K562 (cell line): ENCODE data around the gene CDC20. TPM values are rescaled to one million over a fixed set of nuclear protein-coding genes. Genes with fewer than 3 reads are reported as not detected.

Experiments
- ATF1 ChIP-seq, 2 experiments: fragments of 450-650 bp in 1 of 2; IDR thresholded peaks; 2 replicates each; pipeline ENCODE4 v1.6.1; 2016; ENCODE audit warnings: missing compliant biosample characterization in 1 of 2, missing genetic modification characterization in 1 of 2
- BMI1 ChIP-seq: fragments of 150-350 bp; IDR thresholded peaks from 2 replicates; pipeline ENCODE4 v1.6.1; 2014; ENCODE audit warnings: low read length
- DMBX1 ChIP-seq: fragments of 250-450 bp; sonication (Bioruptor Pico); IDR thresholded peaks from 2 replicates; pipeline ENCODE4 v1.8.0; 2022; ENCODE audit warnings: inconsistent platforms, mild to moderate bottlenecking, moderate library complexity, borderline replicate concordance
- JUND ChIP-seq, 2 experiments: IDR thresholded peaks; 2 replicates in 1 of 2; 3 replicates in 1 of 2; pipeline ENCODE4 v1.6.1; 2011; ENCODE audit warnings: borderline replicate concordance in 2 of 2, low read depth in 2 of 2, low read length in 2 of 2, improper control_type of control experiment in 1 of 2, missing biosample characterization in 1 of 2, missing genetic modification characterization in 1 of 2, missing genetic modification reagents in 1 of 2
- L3MBTL2 ChIP-seq: fragments of 450-650 bp; IDR thresholded peaks from 2 replicates; pipeline ENCODE4 v1.6.1; 2016; ENCODE audit warnings: mild to moderate bottlenecking, moderate library complexity
- MYNN ChIP-seq, 2 experiments: sonication (generic); formaldehyde crosslinking in 1 of 2; IDR thresholded peaks; 2 replicates each; pipeline versions ENCODE4 v1.5.0 to v1.6.1; 2016 to 2020; ENCODE audit warnings: antibody characterized with exemption in 1 of 2, missing genetic modification reagents in 1 of 2
- NUFIP1 ChIP-seq: fragments of 450-650 bp; IDR thresholded peaks from 2 replicates; pipeline ENCODE4 v1.6.1; 2018; ENCODE audit not compliant: partially characterized antibody
- PHB2 ChIP-seq: fragments of 450-650 bp; IDR thresholded peaks from 2 replicates; pipeline ENCODE4 v1.6.1; 2017; ENCODE audit warnings: low read depth
- POU5F1 ChIP-seq: fragments of 150-350 bp; IDR thresholded peaks from 2 replicates; pipeline ENCODE4 v1.6.1; 2014; ENCODE audit warnings: borderline replicate concordance, low read length, low read depth, mild to moderate bottlenecking; ENCODE audit not compliant: partially characterized antibody
- PTBP1 ChIP-seq: fragments of 200-400 bp; formaldehyde crosslinking; IDR thresholded peaks from 2 replicates; pipeline ENCODE4 v1.6.1; 2017; ENCODE audit warnings: low read depth, low read length
- PTRF ChIP-seq: fragments of 450-650 bp; IDR thresholded peaks from 2 replicates; pipeline ENCODE4 v1.6.1; 2016; ENCODE audit warnings: mild to moderate bottlenecking, missing genetic modification characterization, missing compliant biosample characterization
- RCOR1 ChIP-seq, 2 experiments: IDR thresholded peaks; 2 replicates each; pipeline ENCODE4 v1.6.1; 2012; ENCODE audit warnings: low read depth in 2 of 2, low read length in 2 of 2, borderline replicate concordance in 1 of 2, improper control_type of control experiment in 1 of 2
- SIN3A ChIP-seq, 2 experiments: fragments of 150-350 bp in 1 of 2; IDR thresholded peaks; 2 replicates each; pipeline ENCODE4 v1.6.1; 2011 to 2016; ENCODE audit warnings: borderline replicate concordance in 2 of 2, low read depth in 2 of 2, low read length in 2 of 2, mild to moderate bottlenecking in 2 of 2, moderate library complexity in 2 of 2; ENCODE audit not compliant: control insufficient read depth in 1 of 2
- SMARCA5 ChIP-seq: fragments of 450-650 bp; IDR thresholded peaks from 2 replicates; pipeline ENCODE4 v1.6.1; 2016
- polyA plus RNA-seq, 8 experiments: library from polyadenylated mRNA; depleted of rRNA in 4 of 8; stranded (reverse) in 5 of 8; unstranded in 3 of 8; fragments of >200 nt; fragmentation: Nextera tagmentation in 2 of 8; fragmentation: Illumina TruSeq in 1 of 8; extraction: Ambion mirVana in 2 of 8; extraction: Trizol in 1 of 8; gene quantifications; 2 replicates each; pipeline versions ENCODE4 v1.2.1 to v1.2.3, GENCODE V29; 2011 to 2014; ENCODE audit warnings: inconsistent platforms in 1 of 8, missing spikeins in 1 of 8
- total RNA-seq, 7 experiments: library from RNA; depleted of rRNA in 6 of 7; stranded (reverse); fragments of >200 nt in 6 of 7; fragmentation: Illumina TruSeq in 2 of 7; extraction: Trizol in 2 of 7; gene quantifications; 2 replicates each; pipeline versions ENCODE4 v1.2.1 to v1.2.3, GENCODE V29; 2011 to 2021; ENCODE audit warnings: low replicate concordance in 1 of 7
- TF ChIP-seq, protein P1 (sequence below): fragments of 250-450 bp; sonication (Bioruptor Pico); IDR thresholded peaks from 2 replicates; pipeline ENCODE4 v1.4.0; 2020; ENCODE audit warnings: mild to moderate bottlenecking, moderate library complexity
- TF ChIP-seq, protein P2 (sequence below), 2 experiments: IDR thresholded peaks in 1 of 2; conservative IDR thresholded peaks in 1 of 2; 2 replicates each; pipeline ENCODE4 v1.6.1; 2016; ENCODE audit warnings: low read depth in 2 of 2, mild to moderate bottlenecking in 1 of 2, missing compliant biosample characterization in 1 of 2, missing genetic modification characterization in 1 of 2, moderate library complexity in 1 of 2
- TF ChIP-seq, protein P3 (sequence below), 2 experiments: fragments of 200-800 bp in 1 of 2; sonication (Bioruptor generic) in 1 of 2; sonication (generic) in 1 of 2; formaldehyde crosslinking in 1 of 2; IDR thresholded peaks in 1 of 2; conservative IDR thresholded peaks in 1 of 2; 2 replicates each; pipeline versions ENCODE4 v1.5.0 to v1.6.1; 2016 to 2020; ENCODE audit warnings: missing compliant biosample characterization in 1 of 2, missing genetic modification characterization in 1 of 2, missing genetic modification reagents in 1 of 2

The CDC20 gene
- total and polyA plus RNA-seq, 9 of the 15 experiments (the other 6 are each of a cell fraction or from before 2014, with no cell fraction given) = 45.2 to 224 (median 121) TPM

DNA sequence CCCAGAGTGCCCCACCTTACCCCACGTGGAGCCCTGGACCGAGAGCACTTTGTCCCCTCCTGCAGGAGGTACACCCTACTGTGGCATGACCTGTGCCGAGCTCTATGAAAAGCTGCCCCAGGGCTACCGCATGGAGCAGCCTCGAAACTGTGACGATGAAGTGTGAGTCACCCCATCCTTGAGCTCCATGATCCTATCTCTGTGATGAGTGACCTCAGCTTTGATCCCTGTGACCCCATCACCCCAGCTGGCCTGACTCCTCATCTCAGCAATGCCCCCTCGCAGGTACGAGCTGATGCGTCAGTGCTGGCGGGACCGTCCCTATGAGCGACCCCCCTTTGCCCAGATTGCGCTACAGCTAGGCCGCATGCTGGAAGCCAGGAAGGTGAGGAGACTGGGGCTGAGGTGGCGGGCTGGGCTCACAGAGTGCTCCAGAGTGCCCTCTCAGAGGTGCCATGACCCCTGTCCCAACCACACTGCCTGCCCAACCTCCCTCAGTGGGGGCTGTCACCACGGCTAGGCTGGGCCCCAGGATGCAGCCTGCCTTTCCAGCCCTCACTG is 37.4 kb upstream of the CDC20 start (continued):
- TF ChIP-seq L3MBTL2 = peak; percentile 34; the same call in 1 of the 2 replicates
- no peak for TF ChIP-seq RCOR1 (IDR thresholded peaks at IDR 0.05; ENCODE audit: borderline replicate concordance in 1 of 2, low read depth in 2 of 2, low read length in 2 of 2)
- TF ChIP-seq DMBX1 (CRISPR knock-in tag) = no peak
- TF ChIP-seq BMI1 = no peak
- no peak for TF ChIP-seq NUFIP1
- TF ChIP-seq, protein P1, sequence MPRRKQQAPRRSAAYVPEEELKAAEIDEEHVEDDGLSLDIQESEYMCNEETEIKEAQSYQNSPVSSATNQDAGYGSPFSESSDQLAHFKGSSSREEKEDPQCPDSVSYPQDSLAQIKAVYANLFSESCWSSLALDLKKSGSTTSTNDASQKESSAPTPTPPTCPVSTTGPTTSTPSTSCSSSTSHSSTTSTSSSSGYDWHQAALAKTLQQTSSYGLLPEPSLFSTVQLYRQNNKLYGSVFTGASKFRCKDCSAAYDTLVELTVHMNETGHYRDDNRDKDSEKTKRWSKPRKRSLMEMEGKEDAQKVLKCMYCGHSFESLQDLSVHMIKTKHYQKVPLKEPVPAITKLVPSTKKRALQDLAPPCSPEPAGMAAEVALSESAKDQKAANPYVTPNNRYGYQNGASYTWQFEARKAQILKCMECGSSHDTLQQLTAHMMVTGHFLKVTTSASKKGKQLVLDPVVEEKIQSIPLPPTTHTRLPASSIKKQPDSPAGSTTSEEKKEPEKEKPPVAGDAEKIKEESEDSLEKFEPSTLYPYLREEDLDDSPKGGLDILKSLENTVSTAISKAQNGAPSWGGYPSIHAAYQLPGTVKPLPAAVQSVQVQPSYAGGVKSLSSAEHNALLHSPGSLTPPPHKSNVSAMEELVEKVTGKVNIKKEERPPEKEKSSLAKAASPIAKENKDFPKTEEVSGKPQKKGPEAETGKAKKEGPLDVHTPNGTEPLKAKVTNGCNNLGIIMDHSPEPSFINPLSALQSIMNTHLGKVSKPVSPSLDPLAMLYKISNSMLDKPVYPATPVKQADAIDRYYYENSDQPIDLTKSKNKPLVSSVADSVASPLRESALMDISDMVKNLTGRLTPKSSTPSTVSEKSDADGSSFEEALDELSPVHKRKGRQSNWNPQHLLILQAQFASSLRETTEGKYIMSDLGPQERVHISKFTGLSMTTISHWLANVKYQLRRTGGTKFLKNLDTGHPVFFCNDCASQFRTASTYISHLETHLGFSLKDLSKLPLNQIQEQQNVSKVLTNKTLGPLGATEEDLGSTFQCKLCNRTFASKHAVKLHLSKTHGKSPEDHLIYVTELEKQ (CRISPR knock-in tag) = no peak
- no peak for TF ChIP-seq PHB2
- TF ChIP-seq SMARCA5 = no peak
- TF ChIP-seq, protein P2, sequence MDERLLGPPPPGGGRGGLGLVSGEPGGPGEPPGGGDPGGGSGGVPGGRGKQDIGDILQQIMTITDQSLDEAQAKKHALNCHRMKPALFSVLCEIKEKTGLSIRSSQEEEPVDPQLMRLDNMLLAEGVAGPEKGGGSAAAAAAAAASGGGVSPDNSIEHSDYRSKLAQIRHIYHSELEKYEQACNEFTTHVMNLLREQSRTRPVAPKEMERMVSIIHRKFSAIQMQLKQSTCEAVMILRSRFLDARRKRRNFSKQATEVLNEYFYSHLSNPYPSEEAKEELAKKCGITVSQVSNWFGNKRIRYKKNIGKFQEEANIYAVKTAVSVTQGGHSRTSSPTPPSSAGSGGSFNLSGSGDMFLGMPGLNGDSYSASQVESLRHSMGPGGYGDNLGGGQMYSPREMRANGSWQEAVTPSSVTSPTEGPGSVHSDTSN (CRISPR knock-in tag; IDR thresholded peaks at IDR 0.05; ENCODE audit: low read depth) = no peak
- TF ChIP-seq, protein P2 (tag; conservative IDR thresholded peaks at IDR 0.05; ENCODE audit: low read depth) = no peak
- no peak for TF ChIP-seq PTRF (tag)
- no peak for TF ChIP-seq POU5F1
- no peak for TF ChIP-seq MYNN (IDR thresholded peaks at IDR 0.05)
- TF ChIP-seq MYNN (CRISPR knock-in tag; IDR thresholded peaks at IDR 0.05) = no peak
- TF ChIP-seq, protein P3, sequence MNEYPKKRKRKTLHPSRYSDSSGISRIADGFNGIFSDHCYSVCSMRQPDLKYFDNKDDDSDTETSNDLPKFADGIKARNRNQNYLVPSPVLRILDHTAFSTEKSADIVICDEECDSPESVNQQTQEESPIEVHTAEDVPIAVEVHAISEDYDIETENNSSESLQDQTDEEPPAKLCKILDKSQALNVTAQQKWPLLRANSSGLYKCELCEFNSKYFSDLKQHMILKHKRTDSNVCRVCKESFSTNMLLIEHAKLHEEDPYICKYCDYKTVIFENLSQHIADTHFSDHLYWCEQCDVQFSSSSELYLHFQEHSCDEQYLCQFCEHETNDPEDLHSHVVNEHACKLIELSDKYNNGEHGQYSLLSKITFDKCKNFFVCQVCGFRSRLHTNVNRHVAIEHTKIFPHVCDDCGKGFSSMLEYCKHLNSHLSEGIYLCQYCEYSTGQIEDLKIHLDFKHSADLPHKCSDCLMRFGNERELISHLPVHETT (CRISPR knock-in tag; conservative IDR thresholded peaks at IDR 0.05 in 1 of 2, IDR thresholded peaks at IDR 0.05 in 1 of 2) = no peak
- TF ChIP-seq SIN3A (IDR thresholded peaks at IDR 0.05; ENCODE audit: borderline replicate concordance in 2 of 2, control insufficient read depth in 1 of 2, low read depth in 2 of 2, low read length in 2 of 2) = no peak
- TF ChIP-seq ATF1 (CRISPR knock-in tag; IDR thresholded peaks at IDR 0.05) = no peak
- TF ChIP-seq ATF1 (tag; IDR thresholded peaks at IDR 0.05) = peak; percentile 42; the same call in 1 of the 2 replicates
- peak; percentile 88 for TF ChIP-seq JUND (IDR thresholded peaks at IDR 0.05; ENCODE audit: borderline replicate concordance, low read depth, low read length)
- peak; percentile 78; the same call in 2 of the 3 replicates for TF ChIP-seq JUND (tag; IDR thresholded peaks at IDR 0.05; ENCODE audit: borderline replicate concordance, low read depth, low read length)
- no peak for TF ChIP-seq PTBP1
